Caco-2 (cell line): ENCODE results near the gene GPC6. TPM values are rescaled to one million over a fixed set of nuclear protein-coding genes. Genes with fewer than 3 reads are reported as not detected.
A peak's percentile ranks its signal among the peaks of the same experiment; 100 is the strongest.

Experiments used
- BruUV-seq: library from RNA; stranded (reverse); fragments of 400-500 nt; replicated peaks from 2 replicates; lab custom pipeline; 2021; lab: Mats Ljungman, UMichigan
- CTCF ChIA-PET: fragments of 300-600 bp; sonication (Branson Sonifier 250); formaldehyde crosslinking; loops from one replicate; lab custom pipeline; 2022; ENCODE audit warnings: antibody characterized with exemption; lab: Charles Lee
- POLR2A ChIA-PET: fragments of 300-600 bp; sonication (Branson Sonifier 250); formaldehyde crosslinking; loops from one replicate; lab custom pipeline; 2022; ENCODE audit warnings: antibody characterized with exemption; lab: Charles Lee
- DNase-seq, 2 experiments: peaks; one replicate each; pipeline versions ENCODE4 v3.0.0 to v3.0.0-alpha.2; 2020 to 2022
- H3K27me3 ChIP-seq: replicated peaks from 2 replicates; pipeline ENCODE4 v1.6.0; 2011; ENCODE audit warnings: low read length; ENCODE audit not compliant: control insufficient read depth, insufficient read depth
- H3K36me3 ChIP-seq: 2 replicates; pipeline ENCODE4 v1.5.1; 2011; ENCODE audit warnings: low read length; ENCODE audit not compliant: control insufficient read depth, insufficient read depth
- H3K4me1 ChIP-seq: fragments of 250-450 bp; sonication (Bioruptor Pico); 2 replicates; pipeline ENCODE4 v1.5.1; 2020; ENCODE audit warnings: mild to moderate bottlenecking
- H3K4me3 ChIP-seq: 2 replicates; pipeline ENCODE4 v1.5.1; 2011; ENCODE audit warnings: low read depth, mild to moderate bottlenecking, control low read depth, low read length
- H3K9me3 ChIP-seq: fragments of 250-450 bp; sonication (Bioruptor Pico); 2 replicates; pipeline ENCODE4 v1.5.1; 2020; ENCODE audit warnings: mild to moderate bottlenecking, moderate library complexity
- H3K27ac Mint-ChIP-seq: one replicate; pipeline ENCODE4 v1.8.0; 2022; ENCODE audit warnings: mixed read lengths; ENCODE audit not compliant: unreplicated experiment
- H3K27me3 Mint-ChIP-seq: one replicate; pipeline ENCODE4 v1.8.0; 2022; ENCODE audit warnings: mixed read lengths; ENCODE audit not compliant: insufficient read depth, unreplicated experiment
- H3K36me3 Mint-ChIP-seq: one replicate; pipeline ENCODE4 v1.8.0; 2022; ENCODE audit warnings: mild to moderate bottlenecking, mixed read lengths; ENCODE audit not compliant: insufficient read depth, unreplicated experiment
- H3K4me1 Mint-ChIP-seq: one replicate; pipeline ENCODE4 v1.8.0; 2022; ENCODE audit warnings: low read depth, mixed read lengths; ENCODE audit not compliant: unreplicated experiment
- H3K4me3 Mint-ChIP-seq: one replicate; pipeline ENCODE4 v1.8.0; 2022; ENCODE audit warnings: mild to moderate bottlenecking, moderate library complexity, mixed read lengths; ENCODE audit not compliant: unreplicated experiment
- H3K9me3 Mint-ChIP-seq: one replicate; pipeline ENCODE4 v1.8.0; 2022; ENCODE audit warnings: mixed read lengths; ENCODE audit not compliant: unreplicated experiment
- intact Hi-C: fragments of 100-400 bp; cut with micrococcal nuclease; formaldehyde crosslinking; loops from one replicate; pipeline ENCODE4 v1.10.0; 2022; ENCODE audit not compliant: unreplicated experiment
- total RNA-seq: library from RNA; stranded (reverse); gene quantifications from 2 replicates; pipeline ENCODE4 v1.2.3, GENCODE V29; 2022
- TF ChIP-seq, protein P1 (sequence below), 2 experiments: fragments of 200-600 bp in 1 of 2; IDR thresholded peaks; 1 replicate in 1 of 2; 2 replicates in 1 of 2; pipeline versions ENCODE4 v1.5.1 to v1.8.0; 2011 to 2022; ENCODE audit warnings: antibody characterized with exemption in 1 of 2, control low read depth in 1 of 2, inconsistent platforms in 1 of 2, low read depth in 1 of 2, low read length in 1 of 2, mild to moderate bottlenecking in 1 of 2, moderate library complexity in 1 of 2; ENCODE audit not compliant: insufficient read depth in 1 of 2, severe bottlenecking in 1 of 2, unreplicated experiment in 1 of 2

The GPC6 gene
- total RNA-seq, 1 experiment from 2014 or later, result 0.16 TPM

DNA sequence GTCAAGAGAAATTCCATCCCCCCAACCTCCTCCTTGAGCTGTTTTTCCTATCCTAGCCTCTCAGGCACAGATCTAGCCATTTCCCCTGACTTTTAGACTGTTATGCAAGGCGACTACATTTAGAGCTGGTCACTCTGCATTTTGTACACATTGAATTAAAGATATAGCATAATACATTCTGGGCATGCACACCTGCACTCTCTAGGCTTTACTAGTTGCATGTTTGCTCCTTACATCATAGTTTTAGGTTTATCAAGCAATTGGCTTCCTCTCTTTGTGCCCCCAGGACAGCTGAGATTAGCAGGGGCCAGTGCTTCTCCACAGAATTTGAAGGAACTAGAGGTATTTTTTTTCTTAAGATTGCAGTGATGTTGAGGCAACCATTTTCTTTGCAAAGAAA, 19.5 kb downstream of the GPC6 start:
- H3K4me1 ChIP-seq, result no peaks in the 10 kb centered on the region
- POLR2A ChIA-PET, result no interaction called here
- intact Hi-C loops, result no loop called here
- H3K4me3 ChIP-seq, result no peak overlapping the region
- CTCF ChIA-PET, result no interaction called here
- TF ChIP-seq, protein P1, sequence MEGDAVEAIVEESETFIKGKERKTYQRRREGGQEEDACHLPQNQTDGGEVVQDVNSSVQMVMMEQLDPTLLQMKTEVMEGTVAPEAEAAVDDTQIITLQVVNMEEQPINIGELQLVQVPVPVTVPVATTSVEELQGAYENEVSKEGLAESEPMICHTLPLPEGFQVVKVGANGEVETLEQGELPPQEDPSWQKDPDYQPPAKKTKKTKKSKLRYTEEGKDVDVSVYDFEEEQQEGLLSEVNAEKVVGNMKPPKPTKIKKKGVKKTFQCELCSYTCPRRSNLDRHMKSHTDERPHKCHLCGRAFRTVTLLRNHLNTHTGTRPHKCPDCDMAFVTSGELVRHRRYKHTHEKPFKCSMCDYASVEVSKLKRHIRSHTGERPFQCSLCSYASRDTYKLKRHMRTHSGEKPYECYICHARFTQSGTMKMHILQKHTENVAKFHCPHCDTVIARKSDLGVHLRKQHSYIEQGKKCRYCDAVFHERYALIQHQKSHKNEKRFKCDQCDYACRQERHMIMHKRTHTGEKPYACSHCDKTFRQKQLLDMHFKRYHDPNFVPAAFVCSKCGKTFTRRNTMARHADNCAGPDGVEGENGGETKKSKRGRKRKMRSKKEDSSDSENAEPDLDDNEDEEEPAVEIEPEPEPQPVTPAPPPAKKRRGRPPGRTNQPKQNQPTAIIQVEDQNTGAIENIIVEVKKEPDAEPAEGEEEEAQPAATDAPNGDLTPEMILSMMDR (IDR thresholded peaks at IDR 0.05; ENCODE audit: insufficient read depth in 1 of 2, low read depth in 1 of 2, low read length in 1 of 2, severe bottlenecking in 1 of 2, unreplicated experiment in 1 of 2), result no peak
- DNase-seq, result no peak
- no peaks in the 10 kb centered on the region for H3K36me3 ChIP-seq
- Mint-ChIP-seq H3K27me3 (no peaks in the 10 kb centered on the region), H3K9me3 (peaks cover 19% of the 10 kb centered on the region), H3K4me1 (no peaks in the 10 kb centered on the region), H3K36me3 (no peaks in the 10 kb centered on the region), H3K27ac (no peak overlapping the region), H3K4me3 (no peak overlapping the region)
- H3K27me3 ChIP-seq, result no peaks in the 10 kb centered on the region
- H3K9me3 ChIP-seq, result no peaks in the 10 kb centered on the region
- BruUV-seq, result no TSS peak

DNA sequence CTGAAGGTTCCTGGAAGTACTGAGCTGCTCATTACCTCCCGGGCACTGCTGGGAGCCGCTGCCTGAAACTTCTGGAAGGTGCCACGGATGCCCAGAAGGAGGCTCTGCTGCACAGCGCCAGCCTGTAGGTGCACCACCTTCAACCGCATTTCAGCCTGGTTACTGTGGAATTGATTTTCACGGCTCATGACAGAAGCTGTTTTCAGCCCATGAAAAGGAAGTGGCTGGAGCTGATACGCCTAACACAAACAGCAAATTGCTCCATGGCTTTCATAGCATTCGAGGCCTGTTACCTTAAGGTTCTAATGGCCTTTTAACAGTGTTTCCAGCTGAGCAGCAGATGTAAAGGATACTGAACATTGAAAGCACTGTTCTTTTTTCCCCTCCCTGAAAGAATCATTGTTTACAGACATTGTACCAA, 22.0 kb downstream of the GPC6 start:
- no peaks in the 10 kb centered on the region for H3K27me3 ChIP-seq
- H3K4me1 ChIP-seq, result no peaks in the 10 kb centered on the region
- no peak overlapping the region for H3K4me3 Mint-ChIP-seq
- no peaks in the 10 kb centered on the region for H3K36me3 ChIP-seq
- TF ChIP-seq, protein P1 (IDR thresholded peaks at IDR 0.05; ENCODE audit: insufficient read depth in 1 of 2, low read depth in 1 of 2, low read length in 1 of 2, severe bottlenecking in 1 of 2, unreplicated experiment in 1 of 2), result no peak
- H3K9me3 Mint-ChIP-seq, result peaks cover 9% of the 10 kb centered on the region
- POLR2A ChIA-PET, result no interaction called here
- intact Hi-C loops, result no loop called here
- H3K36me3 Mint-ChIP-seq, result no peaks in the 10 kb centered on the region
- no peaks in the 10 kb centered on the region for H3K9me3 ChIP-seq
- no peak overlapping the region for H3K27ac Mint-ChIP-seq
- CTCF ChIA-PET, result no interaction called here
- H3K4me1 Mint-ChIP-seq, result no peaks in the 10 kb centered on the region
- no TSS peak for BruUV-seq
- H3K4me3 ChIP-seq, result no peak overlapping the region
- H3K27me3 Mint-ChIP-seq, result no peaks in the 10 kb centered on the region
- no peak for DNase-seq

DNA sequence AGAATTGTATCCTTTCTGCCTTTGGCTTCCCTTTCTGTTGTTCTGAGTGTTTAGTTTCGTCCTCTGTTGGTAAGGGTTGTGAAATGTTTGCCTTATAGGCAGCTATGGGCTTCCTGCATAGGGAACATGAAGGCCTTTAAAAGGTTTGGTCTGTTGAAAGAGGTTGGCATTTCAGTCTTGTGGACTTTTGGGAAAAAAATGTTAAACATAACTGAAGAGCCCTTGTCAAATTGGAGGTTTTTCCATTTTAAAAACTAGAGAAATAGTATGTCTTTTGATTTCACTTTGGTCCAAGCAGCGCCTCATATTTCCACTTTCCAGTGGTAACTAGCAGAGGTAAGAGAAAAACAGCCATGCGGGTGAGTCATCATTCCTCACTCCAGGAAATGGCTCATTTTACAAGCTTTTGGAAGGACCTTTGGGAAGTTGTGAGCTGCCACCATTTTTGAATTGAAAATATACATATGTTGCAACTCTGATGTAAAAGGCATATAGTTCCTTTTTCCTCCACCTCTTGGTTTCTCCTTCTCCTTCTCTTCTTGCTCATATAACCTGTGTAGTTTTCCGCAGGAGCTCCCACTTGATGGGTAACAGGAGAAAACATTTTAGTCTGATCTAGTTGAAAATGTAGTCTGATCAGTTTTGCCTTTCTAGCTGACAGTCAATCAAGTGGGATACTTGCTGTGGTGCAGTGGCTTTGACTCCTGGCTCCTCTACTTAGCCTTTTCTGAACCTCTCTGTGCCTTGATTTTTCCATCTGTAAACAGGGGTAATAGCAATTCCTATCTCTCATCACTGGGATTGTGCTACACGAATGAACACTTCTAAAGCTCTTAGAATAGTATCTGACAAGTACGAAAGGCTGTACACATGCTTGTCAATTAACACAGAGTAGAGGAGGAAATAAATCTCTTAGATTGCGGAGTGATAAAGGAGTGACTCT, 23.0 kb downstream of the GPC6 start:
- POLR2A ChIA-PET, result no interaction called here
- CTCF ChIA-PET, result no interaction called here
- Histone ChIP-seq H3K36me3 (no peaks in the 10 kb centered on the region), H3K27me3 (no peaks in the 10 kb centered on the region), H3K9me3 (no peaks in the 10 kb centered on the region), H3K4me3 (no peak overlapping the region), H3K4me1 (no peaks in the 10 kb centered on the region)
- DNase-seq, result no peak
- H3K4me3 Mint-ChIP-seq, result no peak overlapping the region
- TF ChIP-seq, protein P1 (IDR thresholded peaks at IDR 0.05; ENCODE audit: insufficient read depth in 1 of 2, low read depth in 1 of 2, low read length in 1 of 2, severe bottlenecking in 1 of 2, unreplicated experiment in 1 of 2), result no peak
- H3K36me3 Mint-ChIP-seq, result no peaks in the 10 kb centered on the region
- H3K9me3 Mint-ChIP-seq, result peaks cover 9% of the 10 kb centered on the region
- H3K27ac Mint-ChIP-seq, result peak overlapping the region; percentile 55
- no peaks in the 10 kb centered on the region for H3K27me3 Mint-ChIP-seq
- intact Hi-C loops, result no loop called here
- H3K4me1 Mint-ChIP-seq, result no peaks in the 10 kb centered on the region
- BruUV-seq, result no TSS peak
